CD4-positive, alpha-beta T cell (primary cell): ENCODE data around the gene TRMU. TPM values are rescaled to one million over a fixed set of nuclear protein-coding genes. Genes with fewer than 3 reads are reported as not detected.

Experiments
- ATAC-seq: fragments of 200-7000 bp; cut with Tn5 transposase; one replicate; pipeline ENCODE4 v1.10.0; 2022; ENCODE audit warnings: mild to moderate bottlenecking; ENCODE audit not compliant: poor library complexity
- CTCF ChIA-PET: fragments of 350-600 bp; sonication (Branson Sonifier 250); formaldehyde crosslinking; loops from one replicate; lab custom pipeline; 2021; ENCODE audit warnings: antibody characterized with exemption, inconsistent platforms; lab: Charles Lee
- POLR2A ChIA-PET: fragments of 350-600 bp; sonication (Branson Sonifier 250); formaldehyde crosslinking; loops from one replicate; lab custom pipeline; 2021; ENCODE audit warnings: antibody characterized with exemption, inconsistent platforms; lab: Charles Lee
- DNase-seq, 14 experiments: peaks; one replicate each; pipeline ENCODE4 v3.0.0-alpha.2; 2013 to 2020; ENCODE audit warnings: mixed read lengths in 2 of 14
- H3K27ac ChIP-seq, 2 donors: one replicate each; pipeline versions ENCODE4 v1.5.1 to v1.7.0; 2013; ENCODE audit warnings: low read length in 2 of 2, low read depth in 1 of 2, mild to moderate bottlenecking in 1 of 2
- H3K27me3 ChIP-seq, 2 experiments: 1 replicate in 1 of 2; 2 replicates in 1 of 2; pipeline versions ENCODE4 v1.6.1 to v1.7.0; 2013; ENCODE audit warnings: low read length in 2 of 2, control low read depth in 1 of 2, mild to moderate bottlenecking in 1 of 2, moderate library complexity in 1 of 2; ENCODE audit not compliant: insufficient read depth in 2 of 2, control insufficient read depth in 1 of 2
- H3K36me3 ChIP-seq: one replicate; pipeline ENCODE4 v1.6.1; 2013; ENCODE audit warnings: low read length, control low read depth; ENCODE audit not compliant: insufficient read depth
- H3K4me1 ChIP-seq: one replicate; pipeline ENCODE4 v1.6.1; 2013; ENCODE audit warnings: low read length, control low read depth; ENCODE audit not compliant: insufficient read depth
- H3K4me3 ChIP-seq: one replicate; pipeline ENCODE4 v1.5.1; 2013; ENCODE audit warnings: mild to moderate bottlenecking, low read length, moderate library complexity
- H3K9me3 ChIP-seq, 2 experiments: 1 replicate in 1 of 2; 2 replicates in 1 of 2; pipeline versions ENCODE4 v1.6.1 to v1.7.0; 2013; ENCODE audit warnings: low read length in 2 of 2, mild to moderate bottlenecking in 2 of 2, control low read depth in 1 of 2, moderate library complexity in 1 of 2; ENCODE audit not compliant: control insufficient read depth in 1 of 2, insufficient read depth in 1 of 2
- H3K27ac Mint-ChIP-seq: one replicate; pipeline ENCODE4 v1.8.0; 2020; ENCODE audit warnings: mixed read lengths
- H3K27me3 Mint-ChIP-seq: one replicate; pipeline ENCODE4 v1.8.0; 2021; ENCODE audit warnings: mixed read lengths
- H3K36me3 Mint-ChIP-seq: one replicate; pipeline ENCODE4 v1.8.0; 2021; ENCODE audit warnings: low read depth, mixed read lengths
- H3K4me1 Mint-ChIP-seq: one replicate; pipeline ENCODE4 v1.8.0; 2021; ENCODE audit warnings: low read depth, mixed read lengths
- H3K4me3 Mint-ChIP-seq: one replicate; pipeline ENCODE4 v1.8.0; 2020; ENCODE audit warnings: mild to moderate bottlenecking, mixed read lengths
- H3K9me3 Mint-ChIP-seq: one replicate; pipeline ENCODE4 v1.8.0; 2020; ENCODE audit warnings: mixed read lengths
- CTCF ChIP-seq: fragments of 200-600 bp; IDR thresholded peaks from one replicate; pipeline ENCODE4 v1.8.0; 2022; ENCODE audit warnings: antibody characterized with exemption, mild to moderate bottlenecking
- intact Hi-C, 2 experiments: fragments of 100-400 bp; cut with DNase I in 1 of 2; cut with micrococcal nuclease in 1 of 2; formaldehyde crosslinking; loops; one replicate each; pipeline versions ENCODE4 v1.15.1 to v1.9.0; 2023 to 2025; cut with DNase I, micrococcal nuclease
- total RNA-seq, 174 experiments: library from RNA in 2 of 174; stranded (reverse) in 2 of 174; gene quantifications; one replicate each; pipeline ENCODE4 v1.2.3 and lab custom pipeline; 2021 to 2026

TRMU gene
- total RNA-seq, 2 experiments from 2014 or later, result 65.2 to 65.4 TPM

DNA sequence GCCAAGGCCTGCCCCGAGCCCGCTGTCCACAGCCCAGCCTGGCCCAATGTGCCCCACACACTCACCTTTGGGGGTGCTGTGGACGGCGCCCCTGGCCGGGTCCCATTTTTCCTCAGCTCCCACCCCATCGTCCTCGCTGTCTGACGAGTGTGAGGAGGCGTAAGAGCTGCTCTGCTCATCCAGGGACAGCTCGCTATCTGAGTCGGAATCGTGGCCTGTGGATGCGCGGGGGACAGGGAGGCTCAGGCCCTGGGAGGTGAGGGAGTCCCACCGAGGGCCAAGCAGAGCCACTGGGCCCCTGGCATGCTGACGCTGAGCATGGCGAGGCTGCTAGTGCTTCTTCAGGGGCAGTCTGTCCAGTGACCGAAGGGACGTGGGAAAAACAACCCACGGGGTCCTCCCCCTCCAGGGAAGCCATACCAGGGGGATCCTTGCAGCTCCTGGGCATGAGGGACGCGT, 29.7 kb downstream of the TRMU start:
- no peak for TF ChIP-seq CTCF
- Histone ChIP-seq H3K36me3 (no peaks in the 10 kb centered on the region), H3K4me3 (no peak overlapping the region), H3K9me3 (peaks cover 6 to 15% of the 10 kb centered on the region in 2 experiments), H3K27me3 (peaks cover 0 to 6% of the 10 kb centered on the region in 2 experiments), H3K27ac (no peak overlapping the region), H3K4me1 (peaks cover 21% of the 10 kb centered on the region)
- H3K27me3 Mint-ChIP-seq, result peaks cover 3% of the 10 kb centered on the region
- peaks cover 13% of the 10 kb centered on the region for H3K4me1 Mint-ChIP-seq
- ChIA-PET CTCF (no interaction called here), POLR2A (no interaction called here)
- H3K4me3 Mint-ChIP-seq, result no peak overlapping the region
- no peak overlapping the region for H3K27ac Mint-ChIP-seq
- DNase-seq (no peak), ATAC-seq (no peak)
- intact Hi-C loops, result no loop called here
- no peaks in the 10 kb centered on the region for H3K36me3 Mint-ChIP-seq
- H3K9me3 Mint-ChIP-seq, result no peaks in the 10 kb centered on the region

DNA sequence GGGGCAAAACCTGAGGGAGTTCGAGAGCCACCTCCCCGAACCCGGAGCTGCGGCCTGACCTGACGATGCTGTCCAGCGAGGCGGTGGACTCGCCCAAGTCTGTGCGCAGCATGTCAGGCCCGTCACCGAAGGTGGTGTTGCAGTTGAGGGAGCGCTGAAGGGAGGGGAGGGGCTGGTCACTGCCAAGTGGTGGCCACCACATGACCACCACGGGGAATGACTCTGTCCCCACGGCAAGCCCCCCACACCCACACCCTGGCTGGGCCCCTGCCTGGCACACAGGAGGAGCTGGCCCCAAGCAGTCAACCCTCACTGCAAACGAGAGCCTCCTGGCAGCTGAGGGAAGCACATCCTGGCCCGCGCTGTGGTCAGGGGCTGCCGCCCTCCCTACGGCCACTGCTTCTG, 30.8 kb downstream of the TRMU start:
- CTCF ChIA-PET, result no interaction called here
- no peaks in the 10 kb centered on the region for H3K9me3 Mint-ChIP-seq
- DNase-seq, result no peak
- intact Hi-C loops, result no loop called here
- ATAC-seq, result no peak
- peaks cover 24% of the 10 kb centered on the region for H3K4me1 Mint-ChIP-seq
- H3K27ac ChIP-seq, result no peak overlapping the region
- H3K27ac Mint-ChIP-seq, result no peak overlapping the region
- POLR2A ChIA-PET, result interaction anchor here (0.6 kb wide), 1 partner anchor 176 kb away, joined by 3 read pairs; no protein-coding TSS in a partner anchor
- peak overlapping the region; percentile 60 for H3K4me3 ChIP-seq
- H3K4me1 ChIP-seq, result peaks cover 33% of the 10 kb centered on the region
- H3K36me3 ChIP-seq, result no peaks in the 10 kb centered on the region
- no peaks in the 10 kb centered on the region for H3K36me3 Mint-ChIP-seq
- peaks cover 3% of the 10 kb centered on the region for H3K27me3 Mint-ChIP-seq
- no peak for TF ChIP-seq CTCF
- H3K27me3 ChIP-seq, result peaks cover 0 to 6% of the 10 kb centered on the region in 2 experiments
- no peak overlapping the region for H3K4me3 Mint-ChIP-seq
- peaks cover 0 to 15% of the 10 kb centered on the region in 2 experiments for H3K9me3 ChIP-seq

DNA sequence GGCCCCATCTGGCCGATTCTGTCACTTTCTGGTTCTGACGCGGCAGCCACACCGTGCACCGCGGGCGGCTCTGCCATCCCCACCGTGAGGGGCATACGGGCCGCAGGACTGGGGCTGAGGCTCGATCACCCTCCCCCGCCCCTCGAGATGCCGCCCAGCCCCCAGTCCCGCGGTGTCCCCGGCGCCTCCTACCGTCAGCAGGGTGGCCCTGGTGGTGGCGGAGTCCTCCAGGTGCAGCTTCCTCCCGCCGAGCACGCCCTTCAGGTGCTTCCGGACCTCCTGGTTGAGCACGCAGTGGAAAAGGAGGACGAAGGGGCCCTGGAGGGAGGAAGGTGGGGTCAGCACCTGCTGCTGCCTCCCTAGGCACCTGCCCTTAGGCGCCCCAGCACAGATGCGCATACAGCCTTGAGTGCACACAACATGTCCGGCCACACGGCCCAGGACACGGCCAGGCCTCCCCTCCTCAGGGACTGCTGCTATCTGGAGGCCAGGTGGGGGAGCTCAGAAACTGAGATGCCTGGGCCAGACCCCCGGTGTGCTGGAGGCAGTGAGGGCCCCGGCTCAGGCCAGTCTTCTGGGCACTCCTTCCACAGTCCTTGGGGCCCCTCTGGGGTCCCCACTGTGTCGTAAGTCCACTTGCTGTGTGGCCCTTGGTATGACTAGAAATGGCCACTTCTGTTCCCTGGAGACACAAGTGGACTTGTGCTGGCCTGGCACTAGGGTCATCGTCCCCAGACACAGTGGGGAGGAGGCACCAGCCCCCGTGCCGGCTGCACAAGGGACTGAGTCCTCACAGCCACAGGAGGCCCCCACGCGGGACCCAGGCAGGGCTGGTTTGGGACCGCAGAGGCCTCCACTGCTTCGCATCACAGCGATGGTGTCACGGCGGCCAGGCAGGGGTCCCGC, 31.5 kb downstream of the TRMU start:
- peak overlapping the region in 1 of 2 donors; percentile 34 for H3K27ac ChIP-seq
- Mint-ChIP-seq H3K36me3 (no peaks in the 10 kb centered on the region), H3K27me3 (peaks cover 3% of the 10 kb centered on the region), H3K27ac (no peak overlapping the region), H3K4me3 (peak overlapping the region; percentile 38), H3K4me1 (peaks cover 31% of the 10 kb centered on the region), H3K9me3 (no peaks in the 10 kb centered on the region)
- peaks cover 36% of the 10 kb centered on the region for H3K4me1 ChIP-seq
- ChIA-PET POLR2A (interaction anchor here (0.6 to 1.1 kb wide), 2 partner anchors 175 kb away, joined by 3 to 4 read pairs; no protein-coding TSS in a partner anchor), CTCF (interaction anchor here (0.6 to 1.8 kb wide), 8 partner anchors 11 to 1093 kb away, joined by 3 to 25 read pairs (median 3); no protein-coding TSS in a partner anchor)
- ATAC-seq, result peak; percentile 21
- peak in 9 of 14 experiments; percentile 12 to 69 (median 17) for DNase-seq
- intact Hi-C loops, result loop anchor here (1.0 kb wide), 1 partner anchor 175 kb away; no protein-coding TSS in a partner anchor
- H3K36me3 ChIP-seq, result no peaks in the 10 kb centered on the region
- TF ChIP-seq CTCF, result no peak
- H3K4me3 ChIP-seq, result peak overlapping the region; percentile 60
- H3K9me3 ChIP-seq, result peaks cover 0 to 14% of the 10 kb centered on the region in 2 experiments
- peaks cover 0 to 6% of the 10 kb centered on the region in 2 experiments for H3K27me3 ChIP-seq
